ENCODE data around the gene MUC4. TPM values are rescaled to one million over a fixed set of nuclear protein-coding genes. Genes with fewer than 3 reads are reported as not detected.

The MUC4 gene
- total RNA-seq (2022; extraction: Qiagen RNA extraction; ENCODE audit: low read depth): not detected in 5 replicates

GRCh38 chr3:195811756-195812155 is at the start of gene MUC4:
Gene MUC4 (minus strand): TSS chr3:195811929. CDS start chr3:195811817, 112 bp downstream.

GRCh38 chr3:195720831-195721506 is 90.8 kb downstream of the MUC4 start, which contains the start of gene MUC20:
Gene MUC20 (plus strand): TSS chr3:195720978. CDS start chr3:195721008, 30 bp downstream.

Other genes with a start within 250 kb of the MUC4 start
- gene APOD, start 228.0 kb downstream of the MUC4 start, total RNA-seq (2022; extraction: Qiagen RNA extraction; ENCODE audit: low read depth): 0.51 to 0.81 TPM (median 0.59 TPM) in 5 replicates
- gene MUC20, start 91.0 kb downstream of the MUC4 start, total RNA-seq (2022; extraction: Qiagen RNA extraction; ENCODE audit: low read depth): 0.40 to 0.98 TPM (median 0.56 TPM) in 5 replicates
- gene TNK2, start 96.6 kb upstream of the MUC4 start, total RNA-seq (2022; extraction: Qiagen RNA extraction; ENCODE audit: low read depth): 16.3 to 20.6 TPM (median 17.7 TPM) in 5 replicates